Small intestine (tissue), 7 donors: ENCODE data around the gene TMUB2. TPM values are rescaled to one million over a fixed set of nuclear protein-coding genes. Genes with fewer than 3 reads are reported as not detected.
A peak's percentile ranks its signal among the peaks of the same experiment; 100 is the strongest.

Experiments used
- DNase-seq, 2 donors: peaks; one replicate each; pipeline versions ENCODE4 v3.0.0 to v3.0.0-alpha.2; 2013
- FAIRE-seq: peaks from 2 replicates; lab custom pipeline; 2012; peaks lifted over from hg19 to GRCh38; lab: Jason Lieb, UNC
- H3K27ac ChIP-seq, 3 donors: one replicate each; pipeline ENCODE4 v1.5.1; 2013; ENCODE audit warnings: low read length in 2 of 3, mild to moderate bottlenecking in 2 of 3, control low read depth in 1 of 3, inconsistent platforms in 1 of 3, low read depth in 1 of 3, moderate library complexity in 1 of 3
- H3K27me3 ChIP-seq, 3 donors: one replicate each; pipeline ENCODE4 v1.6.1; 2013; ENCODE audit warnings: low read length in 3 of 3, inconsistent platforms in 1 of 3; ENCODE audit not compliant: control insufficient read depth in 3 of 3, insufficient read depth in 3 of 3
- H3K36me3 ChIP-seq, 3 donors: one replicate each; pipeline ENCODE4 v1.6.1; 2013; ENCODE audit warnings: low read length in 3 of 3, inconsistent platforms in 1 of 3, low read depth in 1 of 3, mild to moderate bottlenecking in 1 of 3, moderate library complexity in 1 of 3; ENCODE audit not compliant: control insufficient read depth in 3 of 3, insufficient read depth in 2 of 3
- H3K4me1 ChIP-seq, 3 donors: one replicate each; pipeline ENCODE4 v1.6.1; 2013; ENCODE audit warnings: low read length in 2 of 3, inconsistent platforms in 1 of 3, low read depth in 1 of 3, mild to moderate bottlenecking in 1 of 3, moderate library complexity in 1 of 3; ENCODE audit not compliant: control insufficient read depth in 3 of 3, insufficient read depth in 2 of 3
- H3K4me3 ChIP-seq, 3 donors: one replicate each; pipeline ENCODE4 v1.5.1; 2013; ENCODE audit warnings: low read length in 3 of 3, control low read depth in 1 of 3, inconsistent platforms in 1 of 3, low read depth in 1 of 3, mild to moderate bottlenecking in 1 of 3, moderate library complexity in 1 of 3
- H3K9me3 ChIP-seq, 2 donors: one replicate each; pipeline ENCODE4 v1.6.1; 2013; ENCODE audit warnings: low read depth in 1 of 2, low read length in 1 of 2; ENCODE audit not compliant: control insufficient read depth in 2 of 2, insufficient read depth in 1 of 2
- WGBS, 3 donors: extraction: QIAGEN DNeasy Blood & Tissue Kit; methylation state at CpG; one replicate each; pipeline ENCODE4 v1.1.7; 2013; 5-methylcytosine and 5-hydroxymethylcytosine counted together
- polyA plus RNA-seq, 4 donors: library from polyadenylated mRNA; stranded (reverse) in 3 of 4; unstranded in 1 of 4; fragments of 200-250 nt in 3 of 4; fragments of 120-200 nt in 1 of 4; gene quantifications; one replicate each; pipeline versions ENCODE4 v1.2.1 to v1.2.3, GENCODE V29; 2013
- donor health status: healthy with polysubstance abuse.
- donor health status: control.
- donor health status: control.
- donor health status: Bipolar disorder and iron deficiency.
- donor health status: healthy.

Gene TMUB2
- polyA plus RNA-seq, 4 donors = 28.7 to 40.2 (median 32.3) TPM

DNA sequence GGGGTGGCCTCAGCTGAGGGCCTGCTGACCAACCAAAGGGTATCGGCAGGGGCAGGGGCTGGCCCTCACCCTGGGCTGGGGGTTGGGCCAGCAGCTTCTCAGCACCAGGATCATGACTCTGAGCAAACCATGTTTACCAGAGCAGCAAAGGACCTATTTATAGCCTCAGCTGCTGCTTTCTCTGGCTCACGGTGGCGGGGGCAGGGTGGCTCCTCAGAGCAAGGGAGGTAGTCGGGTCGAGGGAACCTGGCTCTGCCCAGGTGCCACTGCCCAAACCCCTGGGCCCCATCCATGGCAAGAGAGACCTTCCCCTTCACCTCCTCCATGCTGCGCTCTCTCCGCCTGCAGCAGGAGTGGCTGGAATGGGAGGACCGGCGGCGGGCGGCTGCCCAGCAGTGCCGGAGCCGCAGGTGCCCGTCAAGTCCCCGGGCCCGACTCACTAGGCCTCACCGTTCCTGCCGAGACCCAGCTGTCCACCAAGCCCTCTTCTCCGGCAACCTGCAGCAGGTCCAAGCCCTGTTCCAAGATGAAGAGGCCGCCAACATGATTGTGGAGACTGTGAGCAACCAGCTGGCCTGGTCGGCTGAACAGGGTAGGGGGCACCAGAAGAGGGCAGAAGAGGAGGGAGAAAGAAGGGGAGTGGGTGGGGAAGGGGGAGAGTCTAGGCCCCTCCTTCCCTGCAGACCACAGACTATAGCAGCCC, 16.1 kb upstream of the TMUB2 start, which contains the start of gene ASB16:
ASB16 (plus strand) TSS at position 206 of the 703 bp plus-strand sequence; CDS start at position 292, 86 bp downstream.
- H3K4me3 ChIP-seq = no peak within 1 kb of the TSS

DNA sequence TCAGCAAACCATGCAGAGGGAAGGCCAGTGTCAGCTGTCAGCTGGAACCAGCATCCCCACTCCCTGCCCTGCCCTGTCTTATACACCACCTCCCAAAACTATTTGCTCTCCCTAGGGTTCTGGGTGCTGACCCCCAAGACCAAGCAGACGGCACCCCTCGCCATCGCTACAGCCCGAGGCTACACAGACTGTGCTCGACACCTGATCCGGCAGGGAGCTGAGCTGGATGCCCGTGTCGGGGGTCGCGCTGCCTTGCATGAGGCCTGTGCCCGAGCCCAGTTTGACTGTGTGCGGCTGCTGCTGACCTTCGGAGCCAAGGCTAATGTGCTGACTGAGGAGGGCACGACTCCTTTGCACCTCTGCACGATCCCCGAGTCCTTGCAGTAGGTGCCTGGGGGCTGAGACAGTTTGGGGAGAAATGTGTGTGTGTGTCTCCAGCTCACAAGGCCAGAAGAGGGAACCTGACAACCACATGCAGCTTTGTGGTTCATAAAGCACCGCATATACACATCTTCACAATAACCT, 14.8 kb upstream of the TMUB2 start:
- FAIRE-seq (no peak), DNase-seq (no peak)
- H3K9me3 ChIP-seq = no peaks in the 10 kb centered on the region
- peaks cover 0 to 14% (median 2%) of the 10 kb centered on the region in 3 donors for H3K36me3 ChIP-seq
- peaks cover 0 to 10% (median 0%) of the 10 kb centered on the region in 3 donors for H3K4me1 ChIP-seq
- H3K27ac ChIP-seq = no peak overlapping the region
- H3K27me3 ChIP-seq = peaks cover 0 to 9% (median 0%) of the 10 kb centered on the region in 3 donors
- H3K4me3 ChIP-seq = no peak overlapping the region
- WGBS, 3 donors = 64 to 82% (median 65%) methylated on average over 17 of the region's 17 CpGs

More for the DNA sequence above, 16.1 kb upstream of the TMUB2 start, which contains the start of gene ASB16:
- Histone ChIP-seq H3K27ac (peak within 1 kb of the TSS in 1 of 3 donors; percentile 51), H3K9me3 (no peaks in the 10 kb centered on the region), H3K36me3 (peaks cover 0 to 4% (median 2%) of the 10 kb centered on the region in 3 donors), H3K4me1 (peaks cover 0 to 10% (median 0%) of the 10 kb centered on the region in 3 donors), H3K27me3 (peaks cover 0 to 9% (median 0%) of the 10 kb centered on the region in 3 donors)
- peak in 1 of 2 donors; percentile 22 for DNase-seq
- no peak for FAIRE-seq
- 32 to 52% (median 45%) methylated on average over 18 to 21 of the region's 21 CpGs for WGBS, 3 donors

DNA sequence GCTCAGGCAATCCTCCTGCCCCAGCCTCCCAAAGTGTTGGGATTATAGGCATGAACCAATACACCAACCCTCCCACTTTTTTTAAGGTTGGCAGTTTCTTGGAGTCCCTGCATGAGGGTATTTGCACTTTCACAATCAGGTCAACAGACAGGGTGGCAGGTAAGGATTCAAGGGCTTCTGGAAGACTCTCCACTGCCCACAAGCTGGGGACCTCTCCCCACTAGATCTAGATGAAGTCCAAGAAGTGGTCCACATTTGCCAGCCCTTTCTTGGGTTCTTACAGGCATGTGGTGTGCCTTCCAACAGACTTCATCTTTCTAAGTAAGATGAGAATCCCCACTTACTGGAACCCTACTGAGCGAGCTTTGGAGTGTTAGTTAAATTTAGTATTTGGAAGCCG, 12.3 kb upstream of the TMUB2 start:
- no peaks in the 10 kb centered on the region for H3K9me3 ChIP-seq
- no peak for FAIRE-seq
- WGBS, 3 donors = 93 to 98% (median 96%) methylated on average over 2 of the region's 2 CpGs
- no peak overlapping the region for H3K4me3 ChIP-seq
- H3K36me3 ChIP-seq = peaks cover 0 to 33% (median 2%) of the 10 kb centered on the region in 3 donors
- H3K27me3 ChIP-seq = peaks cover 0 to 9% (median 0%) of the 10 kb centered on the region in 3 donors
- no peak for DNase-seq
- peaks cover 0 to 6% (median 0%) of the 10 kb centered on the region in 3 donors for H3K4me1 ChIP-seq
- no peak overlapping the region for H3K27ac ChIP-seq

DNA sequence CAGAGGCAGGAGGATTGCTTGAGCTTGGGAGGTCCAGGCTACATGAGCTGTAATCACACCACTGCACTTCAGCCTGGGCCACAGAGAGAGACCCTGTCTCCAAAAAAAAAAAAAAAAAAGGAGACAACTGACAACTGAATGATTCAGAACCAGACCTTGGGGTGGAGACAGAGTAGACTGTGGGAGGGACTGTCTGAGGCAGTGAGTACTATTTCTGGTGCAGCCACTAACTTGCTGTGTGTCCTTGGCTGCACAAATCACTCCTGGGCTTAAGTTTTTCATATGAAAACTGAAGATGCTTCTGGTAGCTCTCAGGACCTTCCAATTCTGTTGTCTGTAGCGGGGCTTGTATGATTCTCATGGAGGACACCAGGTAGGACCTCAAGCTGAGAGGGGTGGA, 10.5 kb upstream of the TMUB2 start:
- WGBS, 3 donors = 95 to 100% (median 98%) methylated on average over 1 of the region's 1 CpG
- no peaks in the 10 kb centered on the region for H3K9me3 ChIP-seq
- FAIRE-seq = no peak
- DNase-seq = no peak
- no peak overlapping the region for H3K27ac ChIP-seq
- peaks cover 0 to 33% (median 2%) of the 10 kb centered on the region in 3 donors for H3K36me3 ChIP-seq
- H3K27me3 ChIP-seq = no peaks in the 10 kb centered on the region
- no peaks in the 10 kb centered on the region for H3K4me1 ChIP-seq
- no peak overlapping the region for H3K4me3 ChIP-seq

DNA sequence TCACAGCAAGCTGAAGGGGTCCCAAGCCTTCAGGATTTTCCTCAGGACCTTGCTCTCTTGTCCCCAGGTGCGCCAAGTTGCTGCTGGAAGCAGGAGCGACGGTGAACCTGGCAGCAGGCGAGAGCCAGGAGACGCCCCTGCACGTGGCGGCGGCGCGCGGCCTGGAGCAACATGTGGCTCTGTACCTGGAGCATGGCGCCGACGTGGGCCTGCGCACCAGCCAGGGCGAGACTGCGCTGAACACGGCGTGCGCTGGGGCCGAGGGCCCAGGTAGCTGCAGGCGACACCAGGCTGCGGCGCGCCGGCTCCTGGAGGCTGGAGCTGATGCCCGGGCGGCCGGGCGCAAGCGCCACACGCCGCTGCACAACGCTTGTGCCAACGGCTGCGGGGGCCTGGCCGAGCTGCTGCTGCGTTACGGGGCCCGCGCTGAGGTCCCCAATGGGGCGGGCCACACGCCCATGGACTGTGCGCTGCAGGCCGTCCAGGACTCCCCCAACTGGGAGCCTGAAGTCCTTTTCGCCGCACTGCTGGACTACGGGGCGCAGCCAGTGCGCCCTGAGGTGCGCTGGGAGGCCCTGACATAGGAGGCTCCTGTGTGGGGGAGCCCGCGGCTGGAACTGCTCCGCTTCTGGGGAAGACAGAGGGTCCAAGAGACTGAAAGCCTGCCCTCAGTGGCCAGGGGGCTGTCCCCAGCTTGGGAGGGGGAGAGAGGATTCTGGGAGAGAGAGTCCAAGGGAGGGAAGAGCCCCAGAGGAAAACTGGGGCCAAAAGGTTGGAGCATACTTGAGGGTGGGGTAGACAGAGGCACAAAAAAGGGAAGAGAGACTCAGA, 9.9 kb upstream of the TMUB2 start:
- H3K9me3 ChIP-seq = no peaks in the 10 kb centered on the region
- no peak overlapping the region for H3K4me3 ChIP-seq
- peaks cover 0 to 33% (median 2%) of the 10 kb centered on the region in 3 donors for H3K36me3 ChIP-seq
- no peaks in the 10 kb centered on the region for H3K4me1 ChIP-seq
- no peak for FAIRE-seq
- 94 to 98% (median 97%) methylated on average over 49 to 54 of the region's 54 CpGs for WGBS, 3 donors
- no peak for DNase-seq
- H3K27me3 ChIP-seq = no peaks in the 10 kb centered on the region
- no peak overlapping the region for H3K27ac ChIP-seq

DNA sequence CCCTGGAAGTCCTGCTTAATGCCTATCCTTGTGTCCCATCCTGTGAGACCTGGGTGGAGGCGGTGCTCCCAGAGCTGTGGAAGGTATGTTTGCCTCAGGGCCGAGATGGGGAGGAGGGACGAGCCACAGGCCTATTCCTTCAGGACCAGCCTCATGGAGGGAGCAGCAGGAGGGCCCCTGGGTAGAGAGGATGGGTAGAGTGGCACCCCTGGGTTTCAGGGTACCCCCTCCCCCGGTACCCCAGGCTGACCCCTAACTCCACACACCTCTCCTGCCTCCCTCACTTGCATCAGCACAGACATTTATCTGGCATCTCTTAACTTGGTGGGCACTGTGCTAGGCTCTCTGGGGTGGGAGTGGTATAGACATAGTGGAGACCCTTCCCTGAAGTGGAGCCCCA, 9.1 kb upstream of the TMUB2 start:
- Histone ChIP-seq H3K27me3 (no peaks in the 10 kb centered on the region), H3K9me3 (no peaks in the 10 kb centered on the region), H3K27ac (no peak overlapping the region), H3K36me3 (peaks cover 0 to 40% (median 6%) of the 10 kb centered on the region in 3 donors), H3K4me1 (no peaks in the 10 kb centered on the region), H3K4me3 (no peak overlapping the region)
- 90 to 98% (median 94%) methylated on average over 4 of the region's 4 CpGs for WGBS, 3 donors
- DNase-seq = no peak
- FAIRE-seq = no peak

DNA sequence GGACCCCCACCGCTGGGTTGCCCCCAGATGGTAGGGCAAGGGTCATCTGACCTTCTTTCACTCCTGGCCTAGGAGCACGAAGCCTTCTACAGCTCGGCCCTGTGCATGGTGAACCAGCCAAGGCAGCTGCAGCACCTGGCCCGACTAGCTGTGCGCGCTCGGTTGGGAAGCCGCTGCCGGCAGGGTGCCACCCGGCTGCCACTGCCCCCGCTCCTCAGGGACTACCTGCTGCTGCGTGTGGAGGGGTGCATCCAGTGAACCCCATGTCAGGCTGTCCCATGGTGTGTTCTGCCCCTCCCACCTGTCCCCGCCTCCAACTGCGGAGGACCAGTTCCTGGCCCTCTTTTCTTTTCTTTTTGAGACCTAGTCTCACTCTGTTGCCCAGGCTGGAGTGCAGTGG, 8.6 kb upstream of the TMUB2 start:
- no peak for DNase-seq
- Histone ChIP-seq H3K4me3 (no peak overlapping the region), H3K27me3 (no peaks in the 10 kb centered on the region), H3K36me3 (peaks cover 0 to 43% (median 6%) of the 10 kb centered on the region in 3 donors), H3K9me3 (no peaks in the 10 kb centered on the region), H3K27ac (no peak overlapping the region), H3K4me1 (no peaks in the 10 kb centered on the region)
- 92 to 97% (median 94%) methylated on average over 14 of the region's 14 CpGs for whole genome bisulfite sequencing, 3 donors
- no peak for FAIRE-seq

DNA sequence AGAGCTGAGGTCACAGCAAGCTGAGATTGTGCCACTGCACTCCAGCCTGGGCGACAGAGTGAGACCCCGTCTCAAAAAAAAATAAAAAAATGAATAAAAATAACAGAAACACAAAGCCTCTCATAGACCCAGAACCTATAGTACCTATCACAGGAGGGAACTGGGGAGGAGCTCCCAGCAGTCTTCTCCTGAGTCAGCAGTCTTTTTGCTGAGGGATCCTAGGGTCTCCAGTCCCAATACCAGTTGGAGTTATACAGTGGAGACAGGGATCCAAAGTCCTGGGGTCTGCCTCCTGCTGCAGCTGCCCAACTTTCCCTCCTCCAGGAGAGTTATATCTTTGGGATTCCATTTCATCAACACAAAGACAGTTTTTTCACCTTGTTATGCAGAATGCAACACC, 3.7 kb upstream of the TMUB2 start:
- Histone ChIP-seq H3K4me3 (no peak overlapping the region), H3K4me1 (peaks cover 0 to 14% (median 7%) of the 10 kb centered on the region in 3 donors), H3K36me3 (peaks cover 0 to 22% (median 3%) of the 10 kb centered on the region in 3 donors), H3K27ac (no peak overlapping the region), H3K27me3 (no peaks in the 10 kb centered on the region), H3K9me3 (no peaks in the 10 kb centered on the region)
- FAIRE-seq = no peak
- no peak for DNase-seq
- 92 to 100% (median 95%) methylated on average over 2 of the region's 2 CpGs for WGBS, 3 donors
